ENCODE results near the gene TCAP. TPM values are rescaled to one million over a fixed set of nuclear protein-coding genes. Genes with fewer than 3 reads are reported as not detected.

Gene TCAP
- total and polyA plus RNA-seq, 10 of the 15 experiments (the other 5 are each of a cell fraction or from before 2014, with no cell fraction given), result 0.17 to 1.0 (median 0.36) TPM; not detected in 3

GRCh38 chr17:39619786-39620101 lies 45.4 kb upstream of the TCAP start:
- Histone ChIP-seq H3K79me2 (ENCODE audit: control insufficient read depth, insufficient read depth, low read length) (no peaks in the 10 kb centered on the region), H3K4me1 (ENCODE audit: control insufficient read depth, insufficient read depth, low read length) (peaks cover 5% of the 10 kb centered on the region), H2AFZ (ENCODE audit: control insufficient read depth, low read depth, low read length) (no peak overlapping the region), H3K27me3 (replicated peaks in 1 of 2; ENCODE audit: control insufficient read depth in 2 of 2, insufficient read depth in 2 of 2, low read length in 1 of 2) (no peaks in the 10 kb centered on the region; a peak in 2 of 4 replicates), H3K27ac (ENCODE audit: control insufficient read depth, insufficient read depth) (no peak overlapping the region), H3K36me3 (ENCODE audit: control insufficient read depth in 2 of 2, insufficient read depth in 2 of 2, low read length in 1 of 2) (no peaks in the 10 kb centered on the region), H4K20me1 (ENCODE audit: control insufficient read depth, insufficient read depth) (no peaks in the 10 kb centered on the region), H3K9me3 (replicated peaks; ENCODE audit: control insufficient read depth, insufficient read depth, low read length) (no peaks in the 10 kb centered on the region), H3K4me2 (ENCODE audit: control insufficient read depth, insufficient read depth) (no peak overlapping the region), H3K4me3 (no peak overlapping the region), H3K9ac (ENCODE audit: control insufficient read depth, insufficient read depth, low read length) (no peak overlapping the region)
- DNase-seq (ENCODE audit: low read depth, low spot score) (no peak), FAIRE-seq (no peak), ATAC-seq (no peak)
- TF ChIP-seq CREM (IDR thresholded peaks at IDR 0.05; ENCODE audit: low read depth) (no peak), ZNF384 (IDR thresholded peaks at IDR 0.05; ENCODE audit: borderline replicate concordance, low read depth, low read length) (no peak), MEF2A (IDR thresholded peaks at IDR 0.05; ENCODE audit: insufficient read depth, low read depth, low read length) (no peak), MLLT1 (IDR thresholded peaks at IDR 0.05) (no peak), HDGF (IDR thresholded peaks at IDR 0.05) (no peak), NR2C2 (IDR thresholded peaks at IDR 0.05; ENCODE audit: borderline replicate concordance, control insufficient read depth, insufficient read length, low read depth) (no peak), ZZZ3 (IDR thresholded peaks at IDR 0.05; ENCODE audit: control insufficient read depth, insufficient read length, low read depth) (no peak), ZSCAN29 (IDR thresholded peaks at IDR 0.05) (no peak), ATF2 (IDR thresholded peaks at IDR 0.05; ENCODE audit: low read length) (no peak), RBBP5 (conservative IDR thresholded peaks at IDR 0.05) (no peak), FOS (IDR thresholded peaks at IDR 0.05; ENCODE audit: borderline replicate concordance, extremely low read depth, insufficient read length) (no peak), ESRRA (IDR thresholded peaks at IDR 0.05; ENCODE audit: low read length) (no peak), WRNIP1 (IDR thresholded peaks at IDR 0.05; ENCODE audit: borderline replicate concordance, low read depth, low read length) (no peak)
- ChIA-PET SMC1A (ENCODE audit: uncharacterized antibody, unreplicated experiment) (interaction anchor here (0.8 to 2.3 kb wide), 6 partner anchors 15 to 361 kb away, joined by 3 to 10 read pairs (median 4); partner anchors contain the start of gene PSMD3), CTCF (interaction anchor here (0.6 to 8.9 kb wide), 13 partner anchors 17 to 407 kb away, joined by 3 to 225 read pairs (median 12); partner anchors contain the start of genes IKZF3, MIEN1, PGAP3 and PNMT), RAD21 (ENCODE audit: unreplicated experiment) (interaction anchor here (1.0 to 5.6 kb wide), 3 partner anchors 69 to 407 kb away, joined by 4 to 54 read pairs (median 12); partner anchors contain the start of gene MIEN1), POLR2A (no interaction called here)
- 18% methylated on average over 1 of the region's 1 CpG for WGBS (ENCODE audit: insufficient coverage, insufficient replicate concordance, low lambda C conversion rate, missing lambda C conversion rate)
- BruUV-seq (replicated peaks), result no TSS peak
- intact Hi-C loops (cut with micrococcal nuclease; ENCODE audit: unreplicated experiment) (loop anchor here (5.0 kb wide), 3 partner anchors 113 to 408 kb away; partner anchors contain the start of genes IKZF3 and MIEN1), in situ Hi-C loops (cut with MboI) (loop anchor here (5.0 kb wide), 2 partner anchors 133 to 363 kb away; partner anchors contain the start of gene PSMD3)
